Epithelial cell of proximal tubule (primary cell): ENCODE measurements around the gene CITED2. TPM values are rescaled to one million over a fixed set of nuclear protein-coding genes. Genes with fewer than 3 reads are reported as not detected.

Experiments
- DNase-seq: peaks from one replicate; pipeline ENCODE4 v3.0.0-alpha.2; 2011; ENCODE audit warnings: low read depth
- H3K4me3 ChIP-seq: 2 replicates; pipeline ENCODE4 v1.5.1; 2011; ENCODE audit warnings: low read depth, mild to moderate bottlenecking, low read length
- CTCF ChIP-seq: conservative IDR thresholded peaks from 2 replicates; pipeline ENCODE4 v1.5.1; 2012; ENCODE audit warnings: low read depth, mild to moderate bottlenecking, low read length
- total RNA-seq: library from RNA; depleted of rRNA; stranded (reverse); fragments of >200 nt; gene quantifications from 2 replicates; pipeline ENCODE4 v1.2.3, GENCODE V29; 2015

The CITED2 gene
- total RNA-seq, 1 donor from 2014 or later = 56.1 TPM

DNA sequence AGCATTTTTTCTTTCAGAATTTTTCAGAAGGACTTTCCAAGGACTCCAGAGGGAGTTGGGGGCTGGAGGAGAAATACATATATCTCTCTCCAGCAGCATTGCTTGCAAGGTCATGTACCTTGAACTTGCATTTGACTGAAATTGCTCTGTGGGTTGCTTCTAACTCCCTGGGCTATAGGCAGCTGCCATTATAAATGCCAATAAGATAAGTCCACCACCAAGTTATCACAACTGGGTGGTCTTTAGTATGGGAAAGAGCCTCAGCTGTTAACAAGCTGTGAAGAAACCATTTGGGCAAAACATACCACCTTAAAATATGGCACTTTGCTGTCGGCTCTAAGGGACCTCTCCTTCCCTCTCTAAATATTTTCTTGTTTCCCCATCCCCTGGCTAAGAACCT, 20.9 kb upstream of the CITED2 start:
- TF ChIP-seq CTCF = no peak
- no peak for DNase-seq

GRCh38 chr6:139394027-139394649, 19.7 kb upstream of the CITED2 start:
- no peak for TF ChIP-seq CTCF
- no peak overlapping the region for H3K4me3 ChIP-seq
- DNase-seq = no peak

More for the DNA sequence above, 20.9 kb upstream of the CITED2 start:
- no peak overlapping the region for H3K4me3 ChIP-seq

DNA sequence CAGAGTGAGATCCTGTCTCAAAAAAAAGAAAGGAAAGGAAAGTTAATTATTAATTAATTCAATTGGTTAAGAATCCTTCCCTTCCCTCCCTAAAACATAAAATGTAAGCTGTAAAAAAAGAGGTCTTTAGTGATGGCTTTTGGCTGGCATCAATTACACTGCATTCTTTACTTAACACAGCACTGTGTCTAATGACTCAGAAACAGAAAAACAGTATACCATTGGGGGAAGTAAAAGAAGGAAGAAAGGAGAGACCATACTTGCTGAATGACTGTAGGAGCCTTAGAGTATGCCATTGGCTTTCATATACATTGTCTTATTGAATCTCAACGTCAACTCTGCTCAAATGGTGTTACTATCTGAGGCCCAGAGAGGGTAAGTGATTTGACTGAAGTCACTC, 18.3 kb upstream of the CITED2 start:
- H3K4me3 ChIP-seq = no peak overlapping the region
- DNase-seq = no peak
- TF ChIP-seq CTCF = no peak

GRCh38 chr6:139391709-139392108, 17.3 kb upstream of the CITED2 start:
- no peak overlapping the region for H3K4me3 ChIP-seq
- no peak for TF ChIP-seq CTCF
- no peak for DNase-seq

DNA sequence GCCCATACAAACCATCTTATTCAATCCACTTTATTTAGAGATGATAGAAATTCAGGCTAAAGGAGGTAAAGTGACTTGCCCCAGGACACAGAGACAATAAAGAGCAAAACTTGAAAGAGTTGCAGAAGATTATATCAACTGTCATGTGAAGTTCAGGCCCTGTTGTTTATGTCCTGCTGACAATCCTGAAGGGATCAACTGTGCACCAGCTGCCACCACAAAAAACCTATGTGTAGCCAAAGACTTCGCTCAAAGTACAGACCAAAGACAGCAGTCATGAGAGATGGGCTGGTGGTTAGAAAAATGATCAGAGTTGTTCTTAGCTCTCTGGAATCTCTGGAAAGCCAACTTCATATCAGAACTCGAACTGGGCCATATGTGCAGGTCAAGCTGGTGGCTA, 16.0 kb upstream of the CITED2 start:
- TF ChIP-seq CTCF = no peak
- DNase-seq = no peak
- no peak overlapping the region for H3K4me3 ChIP-seq

GRCh38 chr6:139388384-139388783, 13.9 kb upstream of the CITED2 start:
- DNase-seq = no peak
- H3K4me3 ChIP-seq = no peak overlapping the region
- TF ChIP-seq CTCF = no peak

DNA sequence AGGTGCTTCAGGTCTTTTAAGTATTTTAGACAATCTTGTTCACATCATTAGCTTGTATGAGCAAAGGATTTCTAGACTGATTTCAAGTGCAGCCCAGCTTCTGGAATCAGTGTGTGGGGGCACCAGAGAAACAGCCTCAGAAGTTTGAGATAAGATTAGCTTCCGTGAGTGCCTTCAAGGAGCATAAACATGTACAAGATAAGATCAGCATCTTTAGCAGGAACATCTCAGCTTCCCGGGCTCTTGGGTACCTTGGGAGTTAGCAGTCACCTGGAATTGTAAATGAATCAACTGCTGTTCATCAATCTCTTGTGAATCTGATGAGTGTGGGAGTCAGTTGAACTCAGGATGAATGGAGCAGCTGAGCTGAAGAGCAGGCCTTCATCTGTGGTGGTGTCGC, 12.0 kb upstream of the CITED2 start:
- no peak for DNase-seq
- no peak for TF ChIP-seq CTCF
- no peak overlapping the region for H3K4me3 ChIP-seq
